Measurements from ENCODE around the gene PBLD.
"Not testable (repeated sequence)": the region's sequence is repeated elsewhere in the genome, so short reads cannot be mapped to it uniquely, and the experiment has no call there.

Gene PBLD

DNA sequence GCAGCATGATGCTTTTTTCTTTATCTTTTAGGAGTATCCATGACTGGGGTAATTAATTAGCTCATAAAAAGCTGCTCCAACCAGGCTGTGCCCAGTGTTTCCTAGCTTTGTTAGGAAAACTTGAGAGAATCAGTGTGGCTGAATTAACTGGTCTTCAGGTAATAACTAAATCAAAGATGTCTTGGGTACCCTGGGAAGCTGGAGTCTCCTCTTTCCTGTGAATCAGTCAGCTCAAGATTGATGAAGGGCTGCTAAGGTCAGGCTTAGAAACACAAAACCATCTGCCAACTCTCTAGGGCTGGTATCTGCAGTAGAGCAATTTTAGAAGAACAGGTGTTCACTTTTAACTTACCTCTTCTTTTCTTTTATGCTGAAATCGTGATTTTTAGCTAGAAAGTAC lies 79.4 kb downstream of the PBLD start:
- TF ChIP-seq CTCF (IDR thresholded peaks at IDR 0.05; ENCODE audit: insufficient read depth, low read depth, low read length, missing control alignments) = no peak
- no peak overlapping the region for H3K4me3 ChIP-seq (ENCODE audit: low read length)
- DNase-seq (ENCODE audit: low read depth) = no peak

DNA sequence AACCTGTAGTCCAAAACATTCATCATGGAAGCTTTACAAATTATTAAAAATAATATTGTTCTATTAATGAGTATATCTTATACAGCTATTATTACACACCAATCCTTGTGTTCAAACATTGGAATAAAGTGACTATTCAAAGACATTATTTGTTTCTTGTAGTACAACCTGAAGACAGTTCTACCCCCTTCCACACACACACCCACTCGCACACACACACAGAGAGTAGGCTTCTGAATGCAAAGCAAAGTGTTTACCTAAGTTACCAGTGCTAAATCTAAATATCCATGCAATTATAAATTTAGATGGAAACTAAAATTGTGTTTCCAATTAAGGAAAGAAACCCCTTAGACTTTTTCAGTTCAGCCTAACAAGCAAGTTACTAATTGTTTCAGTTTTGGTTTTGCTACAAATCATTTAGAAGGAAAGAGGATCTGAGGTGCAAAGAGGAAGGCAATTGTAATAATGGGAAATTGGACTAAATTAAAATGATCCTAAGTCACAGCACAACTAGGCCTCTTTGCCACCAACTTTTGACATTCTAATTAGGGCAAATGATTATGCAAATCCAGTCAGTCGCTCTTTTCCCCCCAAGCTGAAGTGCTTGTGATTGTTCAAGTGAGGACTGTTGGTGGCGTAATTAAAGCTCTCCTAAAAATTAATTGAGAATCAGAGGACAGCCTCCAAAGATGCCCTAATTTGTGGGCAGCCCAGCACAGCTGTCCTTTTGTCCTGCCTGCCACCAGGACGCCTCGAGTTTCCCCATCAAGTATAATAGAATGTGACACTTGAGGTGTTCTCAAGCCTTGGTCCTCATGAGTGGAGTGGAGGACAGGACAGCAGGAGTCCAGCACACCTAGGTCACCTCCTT lies 80.9 kb downstream of the PBLD start:
- H3K4me3 ChIP-seq (ENCODE audit: low read length) = no peak overlapping the region
- no peak for TF ChIP-seq CTCF (IDR thresholded peaks at IDR 0.05; ENCODE audit: insufficient read depth, low read depth, low read length, missing control alignments)
- DNase-seq (ENCODE audit: low read depth) = no peak

- H3K4me3 ChIP-seq (ENCODE audit: low read length) = no peak overlapping the region
- no peak for TF ChIP-seq CTCF (IDR thresholded peaks at IDR 0.05; ENCODE audit: insufficient read depth, low read depth, low read length, missing control alignments)
- no peak for DNase-seq (ENCODE audit: low read depth)
Observed at GRCh38 chr10:68251151-68251550, 81.6 kb downstream of the PBLD start.

DNA sequence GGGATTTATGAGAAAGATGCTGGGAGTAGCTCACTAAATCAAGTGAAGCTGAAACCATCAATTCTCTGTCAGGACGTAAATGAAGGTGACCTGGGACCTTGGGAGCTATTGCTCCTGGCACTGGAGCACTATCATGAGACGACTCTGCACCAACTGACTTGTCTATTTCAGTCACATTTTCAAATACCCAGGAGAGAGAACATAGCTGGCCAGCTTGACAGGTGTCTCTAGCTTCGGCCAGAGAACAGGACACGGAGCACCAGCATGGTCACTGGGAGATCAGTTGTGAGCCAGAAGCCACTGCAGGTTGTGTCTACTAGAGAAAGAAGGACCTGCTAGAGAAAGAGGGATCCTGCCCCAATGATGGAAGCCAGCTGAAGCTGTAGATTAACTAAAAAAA lies 83.4 kb downstream of the PBLD start:
- no peak for DNase-seq (ENCODE audit: low read depth)
- TF ChIP-seq CTCF (IDR thresholded peaks at IDR 0.05; ENCODE audit: insufficient read depth, low read depth, low read length, missing control alignments) = no peak
- H3K4me3 ChIP-seq (ENCODE audit: low read length) = no peak overlapping the region

- no peak for TF ChIP-seq CTCF (IDR thresholded peaks at IDR 0.05; ENCODE audit: insufficient read depth, low read depth, low read length, missing control alignments)
- H3K4me3 ChIP-seq (ENCODE audit: low read length) = no peak overlapping the region
- DNase-seq (ENCODE audit: low read depth) = no peak
Observed at GRCh38 chr10:68247931-68248330, 84.8 kb downstream of the PBLD start.

- H3K4me3 ChIP-seq (ENCODE audit: low read length); DNase-seq (ENCODE audit: low read depth): not testable (repeated sequence)
Observed at GRCh38 chr10:68246397-68246796, 86.3 kb downstream of the PBLD start.

DNA sequence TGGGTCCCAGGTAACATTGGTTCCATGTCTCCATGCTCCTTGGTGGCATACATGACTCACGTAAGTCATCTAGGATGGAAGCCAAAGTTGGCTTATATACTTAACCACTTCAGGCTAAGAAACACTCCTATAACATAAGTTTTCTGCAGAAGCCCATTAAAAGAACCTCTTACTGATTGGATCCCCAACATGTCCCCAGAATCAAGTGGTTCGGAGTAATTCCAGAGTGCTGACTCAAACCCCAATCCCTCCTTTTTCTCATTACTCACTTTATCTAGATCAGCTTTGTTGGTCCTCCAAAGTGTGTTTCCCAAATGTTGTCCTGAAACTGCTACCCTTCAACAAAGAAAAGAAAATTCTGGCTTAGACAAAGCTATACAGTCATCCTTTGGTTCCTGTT lies 90.7 kb downstream of the PBLD start:
- H3K4me3 ChIP-seq (ENCODE audit: low read length) = no peak overlapping the region
- TF ChIP-seq CTCF (IDR thresholded peaks at IDR 0.05; ENCODE audit: insufficient read depth, low read depth, low read length, missing control alignments) = no peak
- DNase-seq (ENCODE audit: low read depth) = no peak

All from epithelial cell of esophagus (primary cell).